ENCODE results near the gene RAB11B. TPM values are rescaled to one million over a fixed set of nuclear protein-coding genes. Genes with fewer than 3 reads are reported as not detected.

The RAB11B gene
- total and polyA plus RNA-seq, 9 of the 15 experiments (the other 6 are each of a cell fraction or from before 2014, with no cell fraction given) = 0.74 to 71.0 (median 13.8) TPM

DNA sequence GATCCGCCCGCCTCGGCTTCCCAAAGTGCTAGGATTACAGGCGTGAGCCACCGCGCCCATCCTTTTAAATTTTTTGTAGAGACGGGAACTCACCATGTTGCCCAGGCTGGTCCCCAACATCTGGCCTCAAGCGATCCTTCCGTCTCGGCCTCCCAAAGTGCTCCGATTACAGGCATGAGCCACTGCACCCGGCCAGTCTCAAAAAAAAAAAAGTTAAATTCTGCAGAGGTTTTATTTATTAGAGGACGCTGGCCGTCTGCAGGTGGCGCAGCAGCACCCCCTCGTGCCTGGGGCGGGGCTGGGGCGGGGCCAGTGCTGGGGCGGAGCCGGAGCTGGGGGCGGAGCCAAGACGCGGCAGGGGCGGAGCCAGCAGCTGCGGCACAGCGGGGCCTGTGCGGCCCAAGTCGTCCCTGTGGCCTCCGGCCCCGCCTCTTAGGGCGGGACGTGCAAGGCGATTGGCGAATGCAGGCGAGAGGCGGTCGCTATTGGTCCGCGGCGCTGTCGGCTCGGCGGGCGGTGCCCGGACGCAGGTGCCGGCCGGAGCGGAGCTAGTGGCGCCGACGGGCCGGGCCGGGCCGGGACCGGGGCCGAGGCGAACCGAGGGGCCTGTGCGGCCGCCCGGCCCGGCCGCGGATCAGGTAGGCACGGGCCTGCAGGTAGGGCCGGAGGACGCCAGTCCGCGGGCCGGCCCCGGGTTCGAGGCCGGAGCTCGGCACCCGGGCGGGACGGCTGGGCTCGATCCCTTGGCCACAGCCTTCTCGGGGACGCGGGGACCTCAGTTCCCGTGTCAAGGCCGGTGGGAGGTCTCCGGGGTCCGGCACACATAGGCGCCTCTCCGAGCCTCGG lies 22.8 kb downstream of the RAB11B start, which contains the start of gene MARCHF2 (continued):
- TF ChIP-seq NR2C1 (IDR thresholded peaks at IDR 0.05) (no peak), NR2C1 (tag; IDR thresholded peaks at IDR 0.05) (no peak), ZNF140 (CRISPR knock-in tag; IDR thresholded peaks at IDR 0.05) (no peak), TEAD2 (tag; IDR thresholded peaks at IDR 0.05) (no peak), SREBF1 (IDR thresholded peaks at IDR 0.05; ENCODE audit: borderline replicate concordance, low read depth, low read length) (no peak), ARHGAP35 (IDR thresholded peaks at IDR 0.05; ENCODE audit: partially characterized antibody) (no peak), ZNF3 (CRISPR knock-in tag; IDR thresholded peaks at IDR 0.05) (no peak), RNF2 (IDR thresholded peaks at IDR 0.05) (no peak), ZNF146 (CRISPR knock-in tag; IDR thresholded peaks at IDR 0.05; ENCODE audit: unreplicated experiment) (no peak), CEBPB (tag; IDR thresholded peaks at IDR 0.05) (no peak), JUND (IDR thresholded peaks at IDR 0.05; ENCODE audit: borderline replicate concordance, low read depth, low read length) (0 out of 2 replicates have a peak, but pooled peaks have one; percentile 27), JUND (tag; IDR thresholded peaks at IDR 0.05; ENCODE audit: borderline replicate concordance, low read depth, low read length) (no peak), ZNF764 (CRISPR knock-in tag; IDR thresholded peaks at IDR 0.05; ENCODE audit: low read depth) (no peak), SIX5 (IDR thresholded peaks at IDR 0.05; ENCODE audit: borderline replicate concordance in 1 of 2, insufficient read depth in 1 of 2, low read depth in 1 of 2, low read length in 2 of 2) (no peak), STAT5A (IDR thresholded peaks at IDR 0.05; ENCODE audit: borderline replicate concordance, low read length) (no peak), RBM34 (IDR thresholded peaks at IDR 0.05; ENCODE audit: borderline replicate concordance, insufficient read depth, low read length) (no peak), KDM2B (CRISPR knock-in tag; IDR thresholded peaks at IDR 0.05) (no peak), CBFB (CRISPR knock-in tag; IDR thresholded peaks at IDR 0.05) (no peak), POLR2AphosphoS5 (IDR thresholded peaks at IDR 0.05; ENCODE audit: control insufficient read depth, insufficient read depth, low read depth, low read length) (no peak), ERF (CRISPR knock-in tag; IDR thresholded peaks at IDR 0.05) (no peak), ZNF717 (CRISPR knock-in tag; IDR thresholded peaks at IDR 0.05) (no peak), EP400 (IDR thresholded peaks at IDR 0.05) (no peak)
- TF ChIP-seq, protein P1, sequence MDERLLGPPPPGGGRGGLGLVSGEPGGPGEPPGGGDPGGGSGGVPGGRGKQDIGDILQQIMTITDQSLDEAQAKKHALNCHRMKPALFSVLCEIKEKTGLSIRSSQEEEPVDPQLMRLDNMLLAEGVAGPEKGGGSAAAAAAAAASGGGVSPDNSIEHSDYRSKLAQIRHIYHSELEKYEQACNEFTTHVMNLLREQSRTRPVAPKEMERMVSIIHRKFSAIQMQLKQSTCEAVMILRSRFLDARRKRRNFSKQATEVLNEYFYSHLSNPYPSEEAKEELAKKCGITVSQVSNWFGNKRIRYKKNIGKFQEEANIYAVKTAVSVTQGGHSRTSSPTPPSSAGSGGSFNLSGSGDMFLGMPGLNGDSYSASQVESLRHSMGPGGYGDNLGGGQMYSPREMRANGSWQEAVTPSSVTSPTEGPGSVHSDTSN (CRISPR knock-in tag; IDR thresholded peaks at IDR 0.05; ENCODE audit: low read depth) = peak; percentile 58
- TF ChIP-seq, protein P1 (tag; conservative IDR thresholded peaks at IDR 0.05; ENCODE audit: low read depth) = no peak; the same call in 1 of the 2 replicates
- TF ChIP-seq, protein P2, sequence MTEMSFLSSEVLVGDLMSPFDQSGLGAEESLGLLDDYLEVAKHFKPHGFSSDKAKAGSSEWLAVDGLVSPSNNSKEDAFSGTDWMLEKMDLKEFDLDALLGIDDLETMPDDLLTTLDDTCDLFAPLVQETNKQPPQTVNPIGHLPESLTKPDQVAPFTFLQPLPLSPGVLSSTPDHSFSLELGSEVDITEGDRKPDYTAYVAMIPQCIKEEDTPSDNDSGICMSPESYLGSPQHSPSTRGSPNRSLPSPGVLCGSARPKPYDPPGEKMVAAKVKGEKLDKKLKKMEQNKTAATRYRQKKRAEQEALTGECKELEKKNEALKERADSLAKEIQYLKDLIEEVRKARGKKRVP (CRISPR knock-in tag; IDR thresholded peaks at IDR 0.05) = no peak
- TF ChIP-seq, protein P3, sequence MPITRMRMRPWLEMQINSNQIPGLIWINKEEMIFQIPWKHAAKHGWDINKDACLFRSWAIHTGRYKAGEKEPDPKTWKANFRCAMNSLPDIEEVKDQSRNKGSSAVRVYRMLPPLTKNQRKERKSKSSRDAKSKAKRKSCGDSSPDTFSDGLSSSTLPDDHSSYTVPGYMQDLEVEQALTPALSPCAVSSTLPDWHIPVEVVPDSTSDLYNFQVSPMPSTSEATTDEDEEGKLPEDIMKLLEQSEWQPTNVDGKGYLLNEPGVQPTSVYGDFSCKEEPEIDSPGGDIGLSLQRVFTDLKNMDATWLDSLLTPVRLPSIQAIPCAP (CRISPR knock-in tag; IDR thresholded peaks at IDR 0.05; ENCODE audit: borderline replicate concordance) = no peak

Data from K562 (cell line).